ENCODE results near the gene MYBPHL.

DNA sequence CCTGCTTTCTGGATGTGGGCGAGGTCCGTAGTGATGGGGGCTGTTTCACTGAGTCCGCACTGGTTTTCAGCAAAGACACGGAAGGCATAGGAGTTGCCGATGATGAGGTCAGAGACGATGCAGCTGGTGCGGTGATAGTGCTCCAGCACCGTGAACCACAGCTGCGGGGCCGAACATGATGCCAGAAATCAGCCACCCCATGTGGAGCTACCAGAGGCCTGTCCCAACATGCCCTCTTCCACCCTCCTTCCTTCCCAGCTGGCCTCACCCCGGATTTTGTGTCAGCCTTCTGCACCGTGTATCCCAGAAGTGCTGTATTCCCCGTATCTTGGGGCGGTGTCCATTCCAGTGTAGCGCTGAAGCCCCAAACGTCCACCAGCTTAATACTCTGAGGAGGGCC is 10.0 kb downstream of the MYBPHL start:
- TF ChIP-seq ZNF8 (CRISPR knock-in tag; IDR thresholded peaks at IDR 0.05) (no peak), PATZ1 (CRISPR knock-in tag; IDR thresholded peaks at IDR 0.05; ENCODE audit: borderline replicate concordance) (no peak), RARB (CRISPR knock-in tag; IDR thresholded peaks at IDR 0.05) (no peak), GLIS3 (CRISPR knock-in tag; IDR thresholded peaks at IDR 0.05) (no peak), CSDC2 (CRISPR knock-in tag; IDR thresholded peaks at IDR 0.05) (no peak), ARNTL (CRISPR knock-in tag; IDR thresholded peaks at IDR 0.05; ENCODE audit: borderline replicate concordance, low read depth) (no peak), PPARA (CRISPR knock-in tag; IDR thresholded peaks at IDR 0.05; ENCODE audit: borderline replicate concordance) (no peak), BACH2 (CRISPR knock-in tag; IDR thresholded peaks at IDR 0.05; ENCODE audit: borderline replicate concordance) (no peak), ISL1 (CRISPR knock-in tag; IDR thresholded peaks at IDR 0.05) (no peak)
- TF ChIP-seq, protein P1, sequence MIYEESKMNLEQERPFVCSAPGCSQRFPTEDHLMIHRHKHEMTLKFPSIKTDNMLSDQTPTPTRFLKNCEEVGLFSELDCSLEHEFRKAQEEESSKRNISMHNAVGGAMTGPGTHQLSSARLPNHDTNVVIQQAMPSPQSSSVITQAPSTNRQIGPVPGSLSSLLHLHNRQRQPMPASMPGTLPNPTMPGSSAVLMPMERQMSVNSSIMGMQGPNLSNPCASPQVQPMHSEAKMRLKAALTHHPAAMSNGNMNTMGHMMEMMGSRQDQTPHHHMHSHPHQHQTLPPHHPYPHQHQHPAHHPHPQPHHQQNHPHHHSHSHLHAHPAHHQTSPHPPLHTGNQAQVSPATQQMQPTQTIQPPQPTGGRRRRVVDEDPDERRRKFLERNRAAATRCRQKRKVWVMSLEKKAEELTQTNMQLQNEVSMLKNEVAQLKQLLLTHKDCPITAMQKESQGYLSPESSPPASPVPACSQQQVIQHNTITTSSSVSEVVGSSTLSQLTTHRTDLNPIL (CRISPR knock-in tag; IDR thresholded peaks at IDR 0.05; ENCODE audit: low read depth), result no peak
